IMR-90 (cell line): ENCODE measurements around the gene GRIPAP1. TPM values are rescaled to one million over a fixed set of nuclear protein-coding genes. Genes with fewer than 3 reads are reported as not detected.

ENCODE experiments used
- ATAC-seq: fragments of 200-7000 bp; cut with Tn5 transposase; 2 replicates; pipeline ENCODE4 v1.9.1; 2020; ENCODE audit warnings: low read depth, mild to moderate bottlenecking, moderate library complexity
- BruUV-seq: library from RNA; stranded (reverse); fragments of 400-500 nt; replicated peaks from 2 replicates; lab custom pipeline; 2021; lab: Mats Ljungman, UMichigan
- CTCF ChIA-PET: fragments of 300-600 bp; formaldehyde crosslinking; extraction: SDS; loops from one replicate; lab custom pipeline; 2021; ENCODE audit warnings: antibody characterized with exemption; lab: Yijun Ruan, JAX
- POLR2A ChIA-PET: fragments of 300-600 bp; sonication (Branson Sonifier 250); formaldehyde crosslinking; loops from one replicate; lab custom pipeline; 2022; ENCODE audit warnings: antibody characterized with exemption; ENCODE audit not compliant: unreplicated experiment; lab: Charles Lee
- DNase-seq: peaks from one replicate; pipeline ENCODE4 v3.0.0; 2013
- H2AFZ ChIP-seq: replicated peaks from 2 replicates; pipeline ENCODE3; 2013; ENCODE audit warnings: low read length, mild to moderate bottlenecking; ENCODE audit not compliant: poor library complexity
- H2AK5ac ChIP-seq: 2 replicates; pipeline ENCODE4 v1.6.1; 2013; ENCODE audit warnings: low read depth, low read length, inconsistent platforms
- H2AK9ac ChIP-seq: replicated peaks from 2 replicates; pipeline ENCODE3; 2013; ENCODE audit warnings: mild to moderate bottlenecking, low read depth, low read length, moderate library complexity; ENCODE audit not compliant: poor library complexity
- H2BK120ac ChIP-seq: 2 replicates; pipeline ENCODE4 v1.6.1; 2013; ENCODE audit warnings: low read depth, low read length, inconsistent platforms
- H2BK15ac ChIP-seq: 3 replicates; pipeline ENCODE4 v1.6.1; 2013; ENCODE audit warnings: low read depth, low read length, inconsistent platforms
- H2BK20ac ChIP-seq: 2 replicates; pipeline ENCODE4 v1.6.1; 2013; ENCODE audit warnings: low read depth, mild to moderate bottlenecking, inconsistent platforms, low read length, moderate library complexity
- H2BK5ac ChIP-seq: 2 replicates; pipeline ENCODE4 v1.6.1; 2013; ENCODE audit warnings: mild to moderate bottlenecking, low read depth, low read length, inconsistent platforms; ENCODE audit not compliant: poor library complexity, severe bottlenecking
- H3K14ac ChIP-seq: replicated peaks from 2 replicates; pipeline ENCODE4 v1.6.1; 2013; ENCODE audit warnings: low read depth, low read length, inconsistent platforms
- H3K18ac ChIP-seq: 2 replicates; pipeline ENCODE4 v1.6.1; 2013; ENCODE audit warnings: low read depth, low read length, control low read depth
- H3K23ac ChIP-seq: 2 replicates; pipeline ENCODE4 v1.6.1; 2013; ENCODE audit warnings: low read depth, low read length, inconsistent platforms
- H3K27ac ChIP-seq: 2 replicates; pipeline ENCODE4 v1.5.1; 2013; ENCODE audit warnings: mild to moderate bottlenecking, control low read depth, low read length; ENCODE audit not compliant: insufficient read depth
- H3K27me3 ChIP-seq: 2 replicates; pipeline ENCODE4 v1.6.1; 2013; ENCODE audit warnings: low read length; ENCODE audit not compliant: control insufficient read depth, insufficient read depth
- H3K36me3 ChIP-seq: 2 replicates; pipeline ENCODE4 v1.6.1; 2013; ENCODE audit warnings: low read length, mixed read lengths; ENCODE audit not compliant: control insufficient read depth, insufficient read depth
- H3K4ac ChIP-seq: 2 replicates; pipeline ENCODE4 v1.6.1; 2013; ENCODE audit warnings: low read depth, low read length, inconsistent platforms
- H3K4me1 ChIP-seq: 2 replicates; pipeline ENCODE4 v1.6.1; 2013; ENCODE audit warnings: low read length, mixed read lengths; ENCODE audit not compliant: control insufficient read depth, insufficient read depth
- H3K4me2 ChIP-seq: 2 replicates; pipeline ENCODE4 v1.6.1; 2013; ENCODE audit warnings: low read depth, mild to moderate bottlenecking, control low read depth, low read length, moderate library complexity
- H3K4me3 ChIP-seq: 2 replicates; pipeline ENCODE4 v1.5.1; 2013; ENCODE audit warnings: low read depth, mild to moderate bottlenecking, control low read depth, low read length, moderate library complexity; ENCODE audit not compliant: insufficient read depth
- H3K56ac ChIP-seq: 2 replicates; pipeline ENCODE4 v1.6.1; 2013; ENCODE audit warnings: low read length, inconsistent platforms; ENCODE audit not compliant: insufficient read depth; ENCODE audit errors: extremely low read depth
- H3K79me1 ChIP-seq, 2 experiments: 2 replicates each; pipeline ENCODE4 v1.6.1; 2013; ENCODE audit warnings: low read length in 2 of 2, inconsistent platforms in 1 of 2, low read depth in 1 of 2
- H3K9ac ChIP-seq: 2 replicates; pipeline ENCODE4 v1.6.1; 2013; ENCODE audit warnings: low read depth, low read length, control low read depth
- H3K9me1 ChIP-seq: 2 replicates; pipeline ENCODE4 v1.6.1; 2013; ENCODE audit warnings: low read length, inconsistent platforms; ENCODE audit not compliant: insufficient read depth
- H3K9me3 ChIP-seq: 2 replicates; pipeline ENCODE4 v1.6.1; 2013; ENCODE audit warnings: low read length; ENCODE audit not compliant: control insufficient read depth, insufficient read depth
- H4K20me1 ChIP-seq: 2 replicates; pipeline ENCODE4 v1.6.1; 2013; ENCODE audit warnings: low read length, inconsistent platforms; ENCODE audit not compliant: insufficient read depth
- H4K5ac ChIP-seq: 2 replicates; pipeline ENCODE4 v1.6.1; 2013; ENCODE audit warnings: mild to moderate bottlenecking, low read depth, low read length, control low read depth
- H4K8ac ChIP-seq, 2 experiments: 2 replicates each; pipeline ENCODE4 v1.6.1; 2013; ENCODE audit warnings: low read depth in 2 of 2, low read length in 2 of 2, control low read depth in 1 of 2, inconsistent platforms in 1 of 2
- H4K91ac ChIP-seq: 2 replicates; pipeline ENCODE4 v1.6.1; 2013; ENCODE audit warnings: low read depth, low read length, inconsistent platforms; ENCODE audit not compliant: insufficient read depth
- BHLHE40 ChIP-seq: fragments of 150-350 bp; IDR thresholded peaks from 2 replicates; pipeline ENCODE4 v1.6.1; 2016; ENCODE audit warnings: mild to moderate bottlenecking, low read depth, low read length
- CEBPB ChIP-seq: IDR thresholded peaks from 2 replicates; pipeline ENCODE4 v1.6.1; 2012; ENCODE audit warnings: low read depth, low read length, improper control_type of control experiment
- CHD1 ChIP-seq: IDR thresholded peaks from 2 replicates; pipeline ENCODE4 v1.6.1; 2012; ENCODE audit warnings: low read depth, low read length, improper control_type of control experiment
- CTCF ChIP-seq: conservative IDR thresholded peaks from 2 replicates; pipeline ENCODE4 v1.5.1; 2012; ENCODE audit warnings: mild to moderate bottlenecking, low read depth, low read length, improper control_type of control experiment
- ELK1 ChIP-seq: fragments of 150-350 bp; IDR thresholded peaks from 2 replicates; pipeline ENCODE4 v1.6.1; 2016; ENCODE audit warnings: low read depth, mild to moderate bottlenecking, low read length, moderate library complexity, borderline replicate concordance
- FOS ChIP-seq: fragments of 150-350 bp; IDR thresholded peaks from 2 replicates; pipeline ENCODE4 v1.6.1; 2016; ENCODE audit warnings: low read depth, low read length
- MAFK ChIP-seq: IDR thresholded peaks from 2 replicates; pipeline ENCODE4 v1.6.1; 2012; ENCODE audit warnings: low read depth, low read length, improper control_type of control experiment
- MAZ ChIP-seq: IDR thresholded peaks from 2 replicates; pipeline ENCODE4 v1.6.1; 2012; ENCODE audit warnings: low read depth, mild to moderate bottlenecking, low read length, improper control_type of control experiment, moderate library complexity, borderline replicate concordance
- MXI1 ChIP-seq: IDR thresholded peaks from 2 replicates; pipeline ENCODE4 v1.6.1; 2012; ENCODE audit warnings: low read depth, mild to moderate bottlenecking, low read length, moderate library complexity, borderline replicate concordance
- NFE2L2 ChIP-seq: fragments of 150-350 bp; IDR thresholded peaks from 2 replicates; pipeline ENCODE4 v1.6.1; 2016; ENCODE audit warnings: low read depth, mild to moderate bottlenecking, low read length
- POLR2A ChIP-seq: IDR thresholded peaks from 2 replicates; pipeline ENCODE4 v1.6.1; 2012; ENCODE audit warnings: mild to moderate bottlenecking, low read depth, low read length
- RAD21 ChIP-seq: IDR thresholded peaks from 2 replicates; pipeline ENCODE4 v1.6.1; 2012; ENCODE audit warnings: low read length, improper control_type of control experiment
- RCOR1 ChIP-seq: IDR thresholded peaks from 2 replicates; pipeline ENCODE4 v1.6.1; 2012; ENCODE audit warnings: mild to moderate bottlenecking, low read length, improper control_type of control experiment; ENCODE audit not compliant: insufficient replicate concordance
- RFX5 ChIP-seq: IDR thresholded peaks from 2 replicates; pipeline ENCODE4 v1.8.0; 2012; ENCODE audit warnings: low read depth, mild to moderate bottlenecking, low read length, moderate library complexity
- SMC3 ChIP-seq: fragments of 150-350 bp; IDR thresholded peaks from 2 replicates; pipeline ENCODE4 v1.6.1; 2016; ENCODE audit warnings: low read depth, mild to moderate bottlenecking, antibody characterized with exemption, low read length, moderate library complexity
- USF2 ChIP-seq: fragments of 150-350 bp; IDR thresholded peaks from 2 replicates; pipeline ENCODE4 v1.6.1; 2017; ENCODE audit warnings: mild to moderate bottlenecking, antibody characterized with exemption, low read length, low read depth
- WGBS, 2 experiments: methylation state at CpG; one replicate each; pipeline versions ENCODE4 v1.1.5 to v1.1.7; 2013; ENCODE audit warnings: missing lambda C conversion rate in 2 of 2; ENCODE audit not compliant: insufficient read length in 1 of 2; ENCODE audit errors: extremely low coverage in 2 of 2; 5-methylcytosine and 5-hydroxymethylcytosine counted together
- dilution Hi-C: fragments of 300-500 bp; cut with HindIII; formaldehyde crosslinking; loops from one replicate; pipeline ENCODE4 v1.14.3; 2018; ENCODE audit warnings: low sequenced_read_pairs; ENCODE audit not compliant: unreplicated experiment
- in situ Hi-C: fragments of 300-500 bp; cut with MboI; formaldehyde crosslinking; loops from 3 replicates; pipeline ENCODE4 v1.14.3; 2019; ENCODE audit warnings: low sequenced_read_pairs, inconsistent platforms, mixed read lengths
- intact Hi-C: fragments of 100-400 bp; cut with micrococcal nuclease; formaldehyde crosslinking; loops from 2 replicates; pipeline ENCODE4 v1.10.0; 2022
- polyA plus RNA-seq, 3 experiments: library from polyadenylated mRNA; depleted of rRNA; stranded (reverse); fragments of >200 nt; gene quantifications; 2 replicates each; pipeline ENCODE4 v1.2.3, GENCODE V29; 2012; ENCODE audit warnings: low replicate concordance in 1 of 3
- total RNA-seq: library from RNA; depleted of rRNA; stranded (reverse); fragments of >200 nt; gene quantifications from 2 replicates; pipeline ENCODE4 v1.2.3, GENCODE V29; 2012

GRIPAP1 gene
- total and polyA plus RNA-seq, 2 of the 4 experiments (the other 2 are of a cell fraction): 17.9 to 25.0 TPM

- peaks cover 1% of the 10 kb centered on the region; the same call in 1 of the 2 replicates for H3K4me1 ChIP-seq
- no peak overlapping the region for H2BK15ac ChIP-seq
- peaks cover 49% of the 10 kb centered on the region for H3K36me3 ChIP-seq
- H4K91ac ChIP-seq: no peak overlapping the region
- no peak for DNase-seq
- H4K8ac ChIP-seq: no peak overlapping the region
- intact Hi-C loops: no loop called here
- H3K27ac ChIP-seq: no peak overlapping the region
- no peak for ATAC-seq
- no TSS peak for BruUV-seq
- no peak overlapping the region for H4K5ac ChIP-seq
- H2BK5ac ChIP-seq: no peak overlapping the region
- ChIA-PET POLR2A (no interaction called here), CTCF (no interaction called here)
- TF ChIP-seq CHD1 (no peak), RAD21 (no peak), BHLHE40 (no peak), NFE2L2 (no peak), RFX5 (no peak), CTCF (no peak), CEBPB (no peak), USF2 (no peak), FOS (no peak), MAZ (no peak), POLR2A (no peak), ELK1 (no peak), SMC3 (no peak), MAFK (no peak), MXI1 (no peak), RCOR1 (no peak)
- no peaks in the 10 kb centered on the region for H3K9me3 ChIP-seq
- H3K14ac ChIP-seq: no peak overlapping the region
- peaks cover 5 to 11% of the 10 kb centered on the region in 2 experiments for H3K79me1 ChIP-seq
- H3K9me1 ChIP-seq: no peaks in the 10 kb centered on the region
- no peak overlapping the region for H3K56ac ChIP-seq
- dilution Hi-C loops: no loop called here
- H3K18ac ChIP-seq: no peak overlapping the region
- WGBS, 2 experiments: 90% methylated on average over 3 of the region's 6 CpGs; no CpG with 5 or more reads in 1 of the 2 experiments
- H3K4me2 ChIP-seq: no peak overlapping the region
- no peak overlapping the region for H3K4ac ChIP-seq
- no peak overlapping the region for H2AFZ ChIP-seq
- no peak overlapping the region for H3K9ac ChIP-seq
- no peaks in the 10 kb centered on the region for H3K27me3 ChIP-seq
- no peak overlapping the region for H2AK5ac ChIP-seq
- H4K20me1 ChIP-seq: peaks cover 4% of the 10 kb centered on the region; the same call in 1 of the 2 replicates
- no peak overlapping the region for H2BK120ac ChIP-seq
- no peak overlapping the region for H3K4me3 ChIP-seq
- no peak overlapping the region for H3K23ac ChIP-seq
- in situ Hi-C loops: no loop called here
- H2BK20ac ChIP-seq: no peak overlapping the region
- peak overlapping the region; percentile 37 for H2AK9ac ChIP-seq
These were observed 28.2 kb upstream of the GRIPAP1 start for GRCh38 chrX:49030283-49030682.
